AG04450 (cell line): ENCODE measurements around the gene PCGF2. TPM values are rescaled to one million over a fixed set of nuclear protein-coding genes. Genes with fewer than 3 reads are reported as not detected.

Experiments
- CTCF ChIA-PET: fragments of 300-600, 350-600 bp; formaldehyde crosslinking; extraction: SDS; loops from one replicate; lab custom pipeline; 2022; ENCODE audit warnings: antibody characterized with exemption, inconsistent platforms; lab: Charles Lee
- POLR2A ChIA-PET: fragments of 350-600 bp; formaldehyde crosslinking; extraction: SDS; loops from one replicate; lab custom pipeline; 2021; ENCODE audit warnings: antibody characterized with exemption, inconsistent platforms; lab: Yijun Ruan, JAX
- DNase-seq: peaks from one replicate; pipeline ENCODE4 v3.0.0-alpha.2; 2011; ENCODE audit warnings: low read depth, low spot score
- H3K27ac ChIP-seq: one replicate; pipeline ENCODE4 v1.5.1; 2012; ENCODE audit warnings: low read depth, low read length, control low read depth
- H3K27me3 ChIP-seq: one replicate; pipeline ENCODE4 v1.6.0; 2012; ENCODE audit warnings: low read length; ENCODE audit not compliant: control insufficient read depth, insufficient read depth
- H3K4me3 ChIP-seq: 2 replicates; pipeline ENCODE4 v1.5.1; 2011; ENCODE audit warnings: mild to moderate bottlenecking, low read depth, low read length, control low read depth
- H3K9me3 ChIP-seq: 2 replicates; pipeline ENCODE4 v1.5.1; 2012; ENCODE audit warnings: low read length; ENCODE audit not compliant: control insufficient read depth, insufficient read depth
- polyA plus RNA-seq: library from polyadenylated mRNA; depleted of rRNA; stranded (reverse); fragments of >200 nt; gene quantifications from 2 replicates; pipeline ENCODE4 v1.2.3, GENCODE V29; 2011
- TF ChIP-seq, protein P1 (sequence below): IDR thresholded peaks from 2 replicates; pipeline ENCODE4 v1.5.1; 2011; ENCODE audit warnings: low read depth, low read length, control low read depth, inconsistent platforms

Gene PCGF2
- polyA plus RNA-seq, 1 experiment: 13.5 TPM

DNA sequence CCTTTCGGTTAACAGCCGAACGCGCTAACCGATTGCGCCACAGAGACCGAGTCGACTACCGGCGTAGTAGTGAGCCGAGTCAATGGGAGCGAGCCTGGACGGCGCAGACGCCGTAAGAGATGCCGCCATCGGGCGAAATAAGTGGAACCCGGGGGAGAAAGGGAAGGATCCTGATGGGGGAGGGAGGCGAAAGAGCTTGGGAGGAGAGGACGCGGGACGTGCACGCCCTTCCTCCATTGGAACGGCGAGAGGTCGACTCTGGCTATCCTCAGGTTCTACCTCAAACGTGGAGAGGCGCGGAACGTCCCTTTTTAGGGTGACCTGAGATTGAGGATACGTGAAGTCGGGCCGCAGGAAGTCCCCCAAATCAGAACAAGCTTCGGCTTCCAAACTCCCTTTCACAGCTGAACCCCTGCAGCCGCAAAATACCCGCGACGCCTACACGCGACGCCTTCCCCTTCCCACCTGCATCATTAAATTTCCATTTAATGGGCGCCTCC lies 3.7 kb upstream of the PCGF2 start:
- Histone ChIP-seq H3K27ac (peak overlapping the region; percentile 70), H3K27me3 (no peaks in the 10 kb centered on the region), H3K9me3 (peaks cover 8% of the 10 kb centered on the region; the same call in 1 of the 2 replicates), H3K4me3 (peak overlapping the region; percentile 99)
- TF ChIP-seq, protein P1, sequence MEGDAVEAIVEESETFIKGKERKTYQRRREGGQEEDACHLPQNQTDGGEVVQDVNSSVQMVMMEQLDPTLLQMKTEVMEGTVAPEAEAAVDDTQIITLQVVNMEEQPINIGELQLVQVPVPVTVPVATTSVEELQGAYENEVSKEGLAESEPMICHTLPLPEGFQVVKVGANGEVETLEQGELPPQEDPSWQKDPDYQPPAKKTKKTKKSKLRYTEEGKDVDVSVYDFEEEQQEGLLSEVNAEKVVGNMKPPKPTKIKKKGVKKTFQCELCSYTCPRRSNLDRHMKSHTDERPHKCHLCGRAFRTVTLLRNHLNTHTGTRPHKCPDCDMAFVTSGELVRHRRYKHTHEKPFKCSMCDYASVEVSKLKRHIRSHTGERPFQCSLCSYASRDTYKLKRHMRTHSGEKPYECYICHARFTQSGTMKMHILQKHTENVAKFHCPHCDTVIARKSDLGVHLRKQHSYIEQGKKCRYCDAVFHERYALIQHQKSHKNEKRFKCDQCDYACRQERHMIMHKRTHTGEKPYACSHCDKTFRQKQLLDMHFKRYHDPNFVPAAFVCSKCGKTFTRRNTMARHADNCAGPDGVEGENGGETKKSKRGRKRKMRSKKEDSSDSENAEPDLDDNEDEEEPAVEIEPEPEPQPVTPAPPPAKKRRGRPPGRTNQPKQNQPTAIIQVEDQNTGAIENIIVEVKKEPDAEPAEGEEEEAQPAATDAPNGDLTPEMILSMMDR: no peak
- ChIA-PET POLR2A (interaction anchor here (0.6 to 1.2 kb wide), 5 partner anchors 21 to 167 kb away, joined by 3 to 11 read pairs (median 4); partner anchors contain the start of genes LASP1 and RPL23), CTCF (interaction anchor here (1.2 kb wide), 1 partner anchor 17 kb away, joined by 5 read pairs; no protein-coding TSS in a partner anchor)
- DNase-seq: peak; percentile 81

DNA sequence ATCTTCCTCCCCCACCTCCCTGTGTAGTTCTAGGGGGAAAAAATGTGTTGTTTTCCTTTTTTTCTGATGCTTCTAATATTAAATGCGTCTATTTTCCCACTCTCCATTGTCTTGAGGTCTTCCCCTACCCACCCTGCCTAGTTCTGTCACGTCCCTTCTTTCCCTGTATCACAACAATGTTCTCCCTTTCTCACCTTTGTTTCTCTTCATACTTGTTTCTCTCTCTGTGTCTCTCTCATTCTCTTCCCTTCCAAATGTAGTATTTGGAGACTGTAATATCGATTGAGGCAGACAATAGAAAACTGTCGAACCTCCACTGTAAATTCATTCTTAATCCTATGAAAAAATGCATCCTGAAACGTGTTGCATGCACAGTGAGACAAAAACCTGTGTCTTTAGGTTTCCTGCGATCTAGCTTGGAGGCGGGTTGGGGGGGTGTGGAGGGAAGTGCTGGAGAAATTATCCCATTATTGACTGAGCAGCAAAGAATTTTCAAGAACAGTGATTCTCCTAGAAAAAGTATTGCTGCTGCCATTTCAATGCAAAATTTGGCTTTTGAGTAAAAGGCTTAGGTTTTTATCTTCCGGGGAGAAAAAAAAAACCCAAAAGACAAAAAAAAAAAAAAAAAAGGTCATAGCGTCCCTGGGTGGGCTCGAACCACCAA lies 3.1 kb upstream of the PCGF2 start:
- POLR2A ChIA-PET: interaction anchor here (0.8 to 1.2 kb wide), 3 partner anchors 103 to 168 kb away, joined by 3 to 11 read pairs (median 3); partner anchors contain the start of genes LASP1 and RPL23
- Histone ChIP-seq H3K27me3 (no peaks in the 10 kb centered on the region), H3K9me3 (peaks cover 8% of the 10 kb centered on the region; the same call in 1 of the 2 replicates), H3K27ac (no peak overlapping the region), H3K4me3 (peak overlapping the region; percentile 85)
- CTCF ChIA-PET: interaction anchor here (1.2 kb wide), 1 partner anchor 16 kb away, joined by 5 read pairs; no protein-coding TSS in a partner anchor
- no peak for DNase-seq
- TF ChIP-seq, protein P1: no peak

DNA sequence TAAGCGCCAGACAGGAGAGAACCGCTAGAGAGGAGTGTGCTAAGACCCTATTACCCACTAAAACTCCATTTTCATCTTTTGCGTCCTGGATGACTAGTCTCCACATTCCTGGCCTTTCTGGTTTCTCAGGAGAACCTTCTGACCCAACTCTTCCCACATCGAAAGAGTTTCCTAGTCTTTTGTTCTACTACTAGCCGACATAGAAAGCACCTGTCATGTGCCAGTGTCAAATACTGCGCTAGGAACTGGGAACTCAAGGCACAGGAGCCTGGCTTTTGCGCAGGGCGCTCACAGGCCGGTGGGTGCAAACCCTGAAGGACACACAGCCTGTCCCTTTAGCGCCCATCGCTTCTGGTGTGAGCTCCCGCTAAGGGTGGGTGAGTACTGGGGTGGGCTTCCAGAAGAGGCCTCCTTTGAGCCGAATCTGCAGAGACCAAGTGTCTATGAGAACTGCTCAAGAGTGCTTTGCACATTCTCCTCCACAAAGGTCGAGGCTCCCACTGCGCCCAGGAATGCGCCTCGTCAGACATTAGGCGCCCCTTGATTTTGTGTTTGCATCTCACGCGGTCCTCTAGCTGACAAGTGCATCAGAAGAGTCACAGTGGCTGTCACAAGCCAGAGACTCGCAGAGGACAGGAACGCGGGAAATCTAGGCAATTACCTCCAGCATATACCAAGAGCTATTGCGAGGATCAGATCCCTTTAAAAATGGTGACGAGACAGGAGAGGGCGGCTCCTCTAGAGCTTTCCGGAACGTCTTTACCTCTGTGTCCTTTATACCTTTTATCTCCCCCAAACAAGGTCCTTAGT lies 2.4 kb upstream of the PCGF2 start:
- Histone ChIP-seq H3K4me3 (peak overlapping the region; percentile 85), H3K27ac (no peak overlapping the region), H3K27me3 (no peaks in the 10 kb centered on the region), H3K9me3 (peaks cover 8% of the 10 kb centered on the region; the same call in 1 of the 2 replicates)
- TF ChIP-seq, protein P1: no peak
- ChIA-PET CTCF (interaction anchor here (0.6 kb wide), 1 partner anchor 38 kb away, joined by 3 read pairs; no protein-coding TSS in a partner anchor), POLR2A (interaction anchor here (0.6 kb wide), 1 partner anchor 103 kb away, joined by 3 read pairs; the partner anchor contains the start of gene RPL23)
- DNase-seq: no peak

DNA sequence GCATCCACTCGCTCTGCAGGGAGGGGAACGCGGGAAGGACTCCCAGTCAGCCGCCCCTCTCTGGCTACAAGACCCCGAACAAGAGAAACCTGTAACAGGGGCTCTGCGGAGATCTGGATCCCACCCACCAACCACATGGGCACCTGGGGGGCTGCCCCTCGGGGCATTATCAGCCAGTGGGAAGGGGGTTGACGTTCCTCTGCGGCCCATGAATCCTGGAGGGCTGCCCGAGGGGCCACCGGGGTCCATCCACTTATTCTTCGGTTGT lies 1.8 kb upstream of the PCGF2 start:
- H3K27me3 ChIP-seq: no peaks in the 10 kb centered on the region
- TF ChIP-seq, protein P1: no peak
- CTCF ChIA-PET: interaction anchor here (0.6 kb wide), 1 partner anchor 39 kb away, joined by 3 read pairs; no protein-coding TSS in a partner anchor
- POLR2A ChIA-PET: no interaction called here
- DNase-seq: no peak
- H3K27ac ChIP-seq: no peak overlapping the region
- peaks cover 8% of the 10 kb centered on the region; the same call in 1 of the 2 replicates for H3K9me3 ChIP-seq
- peak overlapping the region; percentile 85 for H3K4me3 ChIP-seq
